Measurements from ENCODE around the gene ZNF22.

- no peak for TF ChIP-seq CTCF (IDR thresholded peaks at IDR 0.05)
- no peak for TF ChIP-seq POLR2A (IDR thresholded peaks at IDR 0.05)
Observed at GRCh38 chr10:45034301-45034700, 33.6 kb downstream of the ZNF22 start.
